ENCODE data around the gene MLXIP. TPM values are rescaled to one million over a fixed set of nuclear protein-coding genes. Genes with fewer than 3 reads are reported as not detected.
"Not testable (repeated sequence)": the region's sequence is repeated elsewhere in the genome, so short reads cannot be mapped to it uniquely, and the experiment has no call there.

MLXIP gene
- 12.5 TPM for total RNA-seq

GRCh38 chr12:122078141-122079032, at the start of gene MLXIP:
Gene MLXIP (plus strand): TSS chr12:122078756. CDS start chr12:122078854, 98 bp downstream.
- DNase-seq: peak; percentile 89

GRCh38 chr12:122028905-122029560, 49.5 kb upstream of the MLXIP start:
- DNase-seq: no peak

- DNase-seq: no peak
Observed at GRCh38 chr12:122029620-122030423, 48.7 kb upstream of the MLXIP start.

GRCh38 chr12:122030424-122031035, 48.0 kb upstream of the MLXIP start:
- no peak for DNase-seq

GRCh38 chr12:122031342-122032216, 47.0 kb upstream of the MLXIP start:
- DNase-seq: no peak

GRCh38 chr12:122032580-122032979, 46.0 kb upstream of the MLXIP start:
- no peak for DNase-seq

GRCh38 chr12:122035292-122035691, 43.3 kb upstream of the MLXIP start:
- DNase-seq: no peak

GRCh38 chr12:122036153-122036552, 42.4 kb upstream of the MLXIP start:
- no peak for DNase-seq

- DNase-seq: no peak
Observed at GRCh38 chr12:122040579-122041386, 37.8 kb upstream of the MLXIP start.

GRCh38 chr12:122041458-122041857, 37.1 kb upstream of the MLXIP start:
- not testable (repeated sequence) for DNase-seq

GRCh38 chr12:122042910-122043309, 35.6 kb upstream of the MLXIP start:
- DNase-seq: no peak

GRCh38 chr12:122043476-122043875, 35.1 kb upstream of the MLXIP start:
- DNase-seq: no peak

- no peak for DNase-seq
Observed at GRCh38 chr12:122045262-122045661, 33.3 kb upstream of the MLXIP start.

GRCh38 chr12:122046145-122046544, 32.4 kb upstream of the MLXIP start:
- no peak for DNase-seq

- no peak for DNase-seq
Observed at GRCh38 chr12:122048151-122048550, 30.4 kb upstream of the MLXIP start.

- no peak for DNase-seq
Observed at GRCh38 chr12:122049827-122050226, 28.7 kb upstream of the MLXIP start.

- no peak for DNase-seq
Observed at GRCh38 chr12:122050706-122051105, 27.9 kb upstream of the MLXIP start.

GRCh38 chr12:122051231-122051876, 27.2 kb upstream of the MLXIP start:
- no peak for DNase-seq

GRCh38 chr12:122052285-122052684, 26.3 kb upstream of the MLXIP start:
- DNase-seq: no peak

Measured in skin of body (tissue), 2 donors.